ENCODE results near the gene KRTAP5-9.

DNA sequence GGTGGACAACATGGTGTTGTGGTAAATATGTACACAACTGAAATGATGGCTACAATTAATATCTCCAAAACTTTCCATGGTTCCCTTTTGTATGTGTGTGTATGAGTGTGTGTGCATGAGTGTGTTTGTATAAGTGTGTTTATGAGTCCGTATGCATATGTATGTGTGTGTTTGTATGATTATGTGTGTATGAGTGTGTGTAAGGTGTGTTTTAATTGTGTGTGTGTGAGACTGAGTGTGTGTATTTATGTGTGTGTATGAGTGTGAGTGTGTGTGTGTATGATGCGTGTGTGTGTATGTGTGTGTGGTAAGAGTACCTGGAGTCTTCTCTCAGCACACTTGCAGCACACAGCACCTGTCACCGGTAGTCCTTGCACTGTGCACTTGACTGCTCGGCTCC lies 7.8 kb downstream of the KRTAP5-9 start:
- TF ChIP-seq, protein P1, sequence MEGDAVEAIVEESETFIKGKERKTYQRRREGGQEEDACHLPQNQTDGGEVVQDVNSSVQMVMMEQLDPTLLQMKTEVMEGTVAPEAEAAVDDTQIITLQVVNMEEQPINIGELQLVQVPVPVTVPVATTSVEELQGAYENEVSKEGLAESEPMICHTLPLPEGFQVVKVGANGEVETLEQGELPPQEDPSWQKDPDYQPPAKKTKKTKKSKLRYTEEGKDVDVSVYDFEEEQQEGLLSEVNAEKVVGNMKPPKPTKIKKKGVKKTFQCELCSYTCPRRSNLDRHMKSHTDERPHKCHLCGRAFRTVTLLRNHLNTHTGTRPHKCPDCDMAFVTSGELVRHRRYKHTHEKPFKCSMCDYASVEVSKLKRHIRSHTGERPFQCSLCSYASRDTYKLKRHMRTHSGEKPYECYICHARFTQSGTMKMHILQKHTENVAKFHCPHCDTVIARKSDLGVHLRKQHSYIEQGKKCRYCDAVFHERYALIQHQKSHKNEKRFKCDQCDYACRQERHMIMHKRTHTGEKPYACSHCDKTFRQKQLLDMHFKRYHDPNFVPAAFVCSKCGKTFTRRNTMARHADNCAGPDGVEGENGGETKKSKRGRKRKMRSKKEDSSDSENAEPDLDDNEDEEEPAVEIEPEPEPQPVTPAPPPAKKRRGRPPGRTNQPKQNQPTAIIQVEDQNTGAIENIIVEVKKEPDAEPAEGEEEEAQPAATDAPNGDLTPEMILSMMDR (IDR thresholded peaks at IDR 0.05): no peak
- TF ChIP-seq POLR2A (IDR thresholded peaks at IDR 0.05) (no peak), EP300 (IDR thresholded peaks at IDR 0.05) (no peak), POLR2AphosphoS5 (IDR thresholded peaks at IDR 0.05) (no peak)

Measured in upper lobe of left lung (tissue), 4 donors.